HL-60/S4 treated with retinoic acid at 250 ng/mL for 4 days and 3 days (cell line): ENCODE data around the gene LSAMP.

Experiments
- in situ Hi-C: fragments of 300-500 bp; cut with MboI; formaldehyde crosslinking; loops from 2 replicates; pipeline ENCODE4 v1.7.0; 2022; ENCODE audit warnings: low sequenced_read_pairs

Gene LSAMP

DNA sequence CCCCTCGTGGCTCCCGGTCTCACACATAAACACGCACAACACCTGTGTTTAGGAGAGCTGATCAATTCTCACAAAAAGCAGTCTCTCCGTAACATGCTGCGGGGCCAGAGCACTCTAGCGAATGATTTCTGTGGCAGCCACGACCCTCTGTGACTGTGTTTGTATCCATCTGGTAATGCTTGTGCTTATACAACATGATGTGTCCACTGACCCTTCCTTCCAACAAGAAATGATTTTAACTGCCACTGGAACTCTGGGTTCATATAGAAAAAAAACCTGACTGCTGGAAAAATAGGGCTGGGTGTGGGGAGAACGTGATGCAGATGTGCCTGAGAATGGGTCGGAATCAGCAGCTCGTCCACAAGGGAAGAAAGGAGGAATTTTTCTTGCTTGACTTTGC lies 411.8 kb downstream of the LSAMP start:
- in situ Hi-C loops: no loop called here

DNA sequence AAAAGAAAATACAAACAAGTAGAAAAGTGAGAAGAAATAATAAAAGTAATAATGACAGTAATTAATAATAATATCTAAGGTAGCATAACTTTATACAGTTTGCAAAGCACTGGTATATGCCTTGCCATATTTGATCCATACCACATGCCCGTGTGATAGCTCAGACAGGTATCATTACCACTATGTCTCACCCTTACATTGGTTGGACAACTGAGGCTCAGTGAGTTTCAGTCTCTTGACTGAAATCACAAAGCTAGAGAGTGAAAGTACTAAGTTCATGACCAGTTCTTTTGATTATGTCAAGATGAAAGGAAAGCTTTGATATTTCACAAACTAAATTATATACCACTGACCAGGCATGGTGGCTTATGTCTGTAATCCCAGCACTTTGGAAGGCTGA lies 413.1 kb downstream of the LSAMP start:
- in situ Hi-C loops: no loop called here

DNA sequence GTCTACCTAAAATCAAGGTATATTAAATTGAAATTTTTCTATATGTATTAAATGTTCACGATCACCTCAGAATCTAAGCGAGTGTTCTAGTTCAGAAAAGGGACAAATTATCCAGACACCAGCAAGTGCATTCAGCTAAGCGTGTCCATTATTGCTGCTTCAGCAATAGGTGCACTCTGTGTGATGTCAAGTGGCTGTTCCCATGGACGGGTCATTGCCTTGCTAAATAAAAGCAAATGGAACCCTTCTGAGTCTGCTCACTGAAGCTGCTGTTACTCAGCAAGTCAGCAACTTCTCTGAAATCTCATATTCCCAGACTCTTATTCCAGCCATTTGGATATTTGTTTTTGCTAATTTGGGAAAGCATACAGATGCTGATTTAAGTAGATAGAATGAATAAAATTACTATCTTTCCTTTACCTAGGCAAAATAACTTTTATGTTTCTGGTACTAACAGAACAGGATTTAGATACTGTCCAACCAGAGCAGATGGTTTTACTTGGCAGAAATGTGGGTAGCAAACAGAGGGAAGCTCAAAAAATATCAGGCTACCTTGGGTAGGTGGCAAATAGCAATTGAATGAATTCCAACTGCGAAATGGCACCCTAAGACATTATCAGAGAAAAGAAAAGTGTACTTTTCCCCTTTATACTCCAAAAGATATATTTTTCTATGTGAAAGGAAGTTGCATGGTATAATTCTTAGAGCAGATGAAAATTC lies 415.0 kb downstream of the LSAMP start:
- in situ Hi-C loops: no loop called here

DNA sequence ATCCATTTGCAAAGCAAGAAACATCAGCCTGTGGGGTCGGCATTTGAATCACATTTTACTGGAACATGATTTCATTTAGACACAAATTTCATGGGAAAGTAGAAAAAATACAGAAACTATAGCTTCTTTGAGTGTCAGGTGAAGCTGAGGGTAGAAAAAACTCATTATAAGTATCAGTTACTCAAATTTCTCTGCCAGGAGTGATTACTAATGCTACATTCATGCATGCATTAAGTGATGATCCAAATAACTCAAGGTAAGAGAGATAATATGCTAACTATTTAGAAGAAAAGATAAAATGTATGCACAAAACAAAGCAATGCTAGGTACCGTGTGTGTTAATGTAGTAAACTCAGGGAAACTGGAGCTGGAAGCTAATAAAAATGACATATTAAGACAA lies 416.0 kb downstream of the LSAMP start:
- in situ Hi-C loops: no loop called here

DNA sequence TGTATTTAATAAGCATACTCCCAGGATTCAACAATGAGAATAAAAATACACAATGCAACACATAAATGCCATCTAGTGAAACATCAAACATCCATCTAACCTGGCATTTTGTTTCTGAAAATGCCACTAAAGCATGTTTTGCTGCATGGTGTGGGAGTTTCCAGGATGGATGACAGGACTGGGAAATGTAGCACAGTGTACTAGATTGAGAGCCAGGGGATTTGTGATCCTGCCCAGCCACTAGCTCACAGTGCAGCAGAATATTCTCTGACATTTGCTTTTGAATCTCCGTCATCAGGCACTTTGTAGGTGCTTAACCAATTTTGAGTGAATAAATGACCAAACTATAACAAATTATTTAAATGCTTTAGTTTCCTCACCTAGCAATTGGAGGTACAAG lies 417.1 kb downstream of the LSAMP start:
- in situ Hi-C loops: no loop called here

DNA sequence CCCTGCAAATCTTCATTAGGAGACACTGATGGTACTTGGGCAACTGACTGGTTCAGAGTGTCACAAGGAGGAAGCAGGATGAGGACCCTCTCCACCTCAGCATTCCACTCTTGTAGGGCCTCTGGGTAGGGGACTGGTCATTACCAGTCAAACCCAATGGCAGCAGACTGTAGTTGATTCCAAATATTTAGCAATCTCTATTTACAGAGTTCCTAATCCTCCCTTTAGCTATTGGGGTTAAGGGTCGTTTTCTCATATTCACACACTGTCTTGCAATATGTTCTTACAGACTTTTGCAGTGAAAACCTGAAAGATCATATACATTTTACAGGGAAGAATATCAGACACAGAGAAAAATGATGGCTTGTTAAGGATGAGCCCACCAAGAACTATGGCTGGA lies 424.3 kb downstream of the LSAMP start:
- in situ Hi-C loops: no loop called here

DNA sequence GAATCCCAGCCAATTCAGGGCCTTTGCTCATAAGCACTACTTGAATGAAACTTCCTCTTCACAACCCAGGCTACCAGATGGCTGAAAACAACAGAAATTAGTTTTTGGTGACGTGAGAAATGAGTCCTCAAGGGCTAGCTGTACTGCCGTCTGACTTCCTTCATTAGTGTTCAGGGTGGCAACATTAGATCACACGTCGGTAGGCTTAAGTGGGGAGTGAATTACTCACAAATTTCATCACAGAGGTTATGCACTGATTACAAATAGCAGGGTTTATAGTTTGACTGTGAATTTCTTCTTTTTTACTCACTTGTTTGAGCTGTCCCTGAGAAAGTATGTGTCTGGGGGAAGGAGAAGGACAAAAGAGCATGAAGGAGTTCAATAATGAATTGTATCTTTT lies 424.8 kb downstream of the LSAMP start:
- in situ Hi-C loops: no loop called here

DNA sequence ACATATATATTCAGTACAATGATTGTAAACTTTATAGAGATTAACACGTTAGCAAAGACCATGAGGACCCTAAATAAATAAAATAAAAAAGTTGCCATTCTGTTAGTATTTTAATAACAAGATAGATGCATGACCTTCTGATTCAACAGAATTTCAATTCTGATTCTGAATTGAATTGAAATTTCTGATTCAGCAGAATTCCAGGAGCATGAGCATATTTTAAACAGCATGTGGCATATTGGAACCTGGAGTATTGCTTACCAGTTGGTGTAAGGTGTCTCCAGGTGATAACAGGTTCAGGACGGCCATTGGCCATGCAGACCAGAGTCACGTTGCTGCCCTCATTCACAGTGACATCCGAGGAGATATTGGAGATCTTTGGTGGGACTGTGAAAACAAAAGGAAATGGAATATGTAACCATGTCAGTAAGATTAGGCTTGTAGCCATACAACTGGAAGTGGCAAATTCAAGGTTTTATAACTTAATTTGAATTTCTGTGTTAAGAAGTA lies 426.0 kb downstream of the LSAMP start:
- in situ Hi-C loops: no loop called here

DNA sequence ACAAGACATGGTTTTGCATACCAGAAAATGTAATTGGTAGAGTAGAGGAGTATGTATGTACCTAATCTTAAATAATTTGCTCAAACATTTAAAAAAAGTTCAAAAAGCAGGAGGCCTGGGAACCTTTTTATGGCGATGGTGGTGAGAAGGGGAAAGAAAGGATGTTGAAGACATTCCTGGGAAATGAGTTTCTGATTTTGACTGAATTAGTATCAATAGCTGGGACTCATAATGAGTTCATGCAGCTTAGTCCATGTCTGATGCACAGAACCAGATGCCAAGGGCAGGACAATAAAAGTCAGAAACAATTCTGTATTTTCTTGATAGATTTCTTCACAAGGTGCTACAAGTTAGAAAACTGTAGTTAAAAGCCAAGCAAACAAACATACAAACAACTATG lies 426.6 kb downstream of the LSAMP start:
- in situ Hi-C loops: no loop called here

DNA sequence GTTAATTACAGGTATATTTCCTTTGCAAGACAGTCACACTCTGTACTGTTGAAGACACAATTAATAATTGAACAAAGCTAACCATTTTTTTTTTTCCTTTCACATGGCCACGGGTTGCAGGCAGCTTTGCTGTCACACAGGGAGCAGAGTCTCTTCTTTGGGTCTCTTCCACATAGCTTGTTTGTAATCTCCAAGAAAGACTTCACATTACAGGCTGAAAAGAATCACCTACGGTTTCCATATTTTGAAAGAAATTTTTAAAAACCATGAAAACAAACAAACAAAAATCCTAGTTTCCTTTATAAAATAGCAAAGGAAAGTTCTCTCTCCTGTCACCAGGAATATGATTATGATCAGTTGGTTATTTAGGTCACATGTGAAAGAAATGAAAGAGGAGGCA lies 429.4 kb downstream of the LSAMP start:
- in situ Hi-C loops: no loop called here

DNA sequence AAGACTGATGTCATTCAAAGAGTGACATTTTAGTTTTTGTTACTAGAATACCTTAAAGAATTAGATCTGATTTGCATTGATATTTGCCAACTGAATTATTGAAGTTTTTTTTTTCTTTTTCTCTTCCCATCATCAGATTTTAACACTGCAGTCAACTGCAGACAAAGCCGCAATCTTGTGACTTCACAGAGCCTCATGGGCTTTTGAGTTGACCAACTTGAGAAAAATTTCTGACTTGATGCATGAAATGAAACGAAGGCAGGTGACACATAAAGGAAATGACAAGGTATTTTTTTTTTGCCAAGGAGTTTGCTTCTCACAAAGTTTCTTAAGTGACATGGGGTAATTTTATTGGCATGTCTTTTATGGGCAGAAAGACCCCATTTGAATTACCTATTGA lies 438.3 kb downstream of the LSAMP start:
- in situ Hi-C loops: no loop called here

DNA sequence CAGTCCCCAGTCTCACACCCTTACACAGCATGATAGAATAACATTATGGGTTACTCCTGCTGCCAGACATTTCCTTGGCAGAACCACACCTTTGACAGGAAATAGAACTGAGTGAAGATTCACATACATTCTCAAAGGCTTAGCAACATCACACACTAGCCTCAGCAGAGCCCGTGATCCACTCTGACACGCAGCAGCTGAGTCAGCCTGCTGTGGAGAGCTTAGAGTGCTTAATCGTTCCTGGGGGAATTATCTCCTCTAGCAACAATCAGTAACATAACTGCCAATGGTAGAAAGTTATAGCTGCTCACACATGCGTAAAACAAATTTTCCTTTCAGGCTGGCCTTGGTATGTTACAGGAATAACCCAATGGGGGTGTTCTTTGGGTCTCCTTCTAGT lies 439.9 kb downstream of the LSAMP start:
- in situ Hi-C loops: no loop called here

DNA sequence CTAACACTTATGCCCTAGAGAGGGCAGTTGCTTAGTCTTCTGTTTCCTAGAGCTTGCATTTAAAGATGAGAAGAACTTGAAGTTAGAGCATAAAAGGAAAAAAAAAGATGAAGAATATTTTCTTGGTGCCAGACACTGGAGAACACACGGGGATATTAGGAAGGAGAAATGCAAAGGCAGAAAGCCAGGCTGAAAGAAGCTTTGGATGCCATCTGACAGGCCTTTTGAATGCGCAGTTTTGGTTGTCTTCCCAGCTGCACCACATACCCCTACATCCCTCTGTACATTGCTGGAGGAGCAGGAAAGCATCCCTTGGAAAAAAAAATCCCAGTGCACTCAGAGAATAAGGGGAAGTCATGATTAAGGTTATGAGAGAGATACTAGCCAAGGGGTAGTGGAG lies 443.1 kb downstream of the LSAMP start:
- in situ Hi-C loops: no loop called here

DNA sequence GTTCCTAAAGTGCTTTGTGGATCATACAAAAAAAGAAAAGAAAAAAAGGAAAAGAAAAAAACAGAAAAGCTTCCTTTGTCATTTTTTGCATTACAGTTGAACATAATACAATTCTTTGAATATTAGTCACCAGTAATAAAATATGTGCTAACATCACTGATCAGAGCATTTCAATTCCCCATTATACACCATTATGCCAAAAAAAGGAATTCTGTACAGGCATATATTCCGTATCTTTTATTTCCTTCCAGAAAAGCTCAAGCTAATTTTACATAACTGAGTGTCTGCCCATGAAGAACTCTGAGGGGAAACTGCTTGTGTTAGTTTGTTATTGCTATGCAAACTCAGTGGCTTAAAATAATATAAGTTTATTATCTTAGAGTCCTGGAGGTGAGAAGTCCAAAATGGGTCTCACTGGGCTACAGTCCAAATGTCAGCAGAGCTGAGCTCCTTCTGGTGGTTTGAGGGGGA lies 444.1 kb downstream of the LSAMP start:
- in situ Hi-C loops: no loop called here

DNA sequence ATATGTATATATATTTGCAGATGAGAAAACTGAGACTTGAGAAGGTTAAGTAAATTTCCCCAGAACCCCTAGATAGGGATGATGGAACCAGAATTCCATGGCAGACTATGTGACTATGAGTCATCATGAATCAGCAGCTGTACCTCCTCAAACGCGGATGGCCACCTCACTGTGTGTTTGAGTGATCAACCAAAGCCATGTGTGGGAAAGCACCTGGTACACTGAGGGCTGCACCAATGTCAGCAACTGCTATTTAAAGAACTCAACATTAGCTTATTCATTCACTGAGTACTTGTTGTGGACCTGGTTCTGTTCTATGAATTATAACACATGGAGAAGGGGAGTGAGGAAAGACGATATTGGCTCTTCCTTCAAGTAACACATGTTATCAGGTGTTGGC lies 445.0 kb downstream of the LSAMP start:
- in situ Hi-C loops: no loop called here

DNA sequence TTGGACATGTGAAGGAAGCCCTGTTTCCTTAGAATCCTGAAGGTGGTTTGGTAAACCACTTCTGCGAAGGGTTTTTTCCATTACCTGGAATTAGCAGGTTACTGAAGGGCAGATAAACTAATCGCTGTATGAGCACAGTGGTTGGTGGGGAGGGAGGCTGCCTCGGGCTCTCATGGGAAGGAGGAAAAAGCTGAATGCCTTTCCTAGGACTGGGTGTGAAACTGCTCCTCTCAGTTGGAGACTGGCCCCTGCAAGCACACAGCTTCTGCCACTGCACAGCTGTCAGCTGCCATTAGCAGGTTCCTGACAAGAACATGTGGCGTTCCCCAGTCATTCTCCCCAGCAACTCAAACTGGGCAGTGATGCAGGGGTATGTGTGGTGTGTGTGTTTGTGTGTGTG lies 445.7 kb downstream of the LSAMP start:
- in situ Hi-C loops: no loop called here

DNA sequence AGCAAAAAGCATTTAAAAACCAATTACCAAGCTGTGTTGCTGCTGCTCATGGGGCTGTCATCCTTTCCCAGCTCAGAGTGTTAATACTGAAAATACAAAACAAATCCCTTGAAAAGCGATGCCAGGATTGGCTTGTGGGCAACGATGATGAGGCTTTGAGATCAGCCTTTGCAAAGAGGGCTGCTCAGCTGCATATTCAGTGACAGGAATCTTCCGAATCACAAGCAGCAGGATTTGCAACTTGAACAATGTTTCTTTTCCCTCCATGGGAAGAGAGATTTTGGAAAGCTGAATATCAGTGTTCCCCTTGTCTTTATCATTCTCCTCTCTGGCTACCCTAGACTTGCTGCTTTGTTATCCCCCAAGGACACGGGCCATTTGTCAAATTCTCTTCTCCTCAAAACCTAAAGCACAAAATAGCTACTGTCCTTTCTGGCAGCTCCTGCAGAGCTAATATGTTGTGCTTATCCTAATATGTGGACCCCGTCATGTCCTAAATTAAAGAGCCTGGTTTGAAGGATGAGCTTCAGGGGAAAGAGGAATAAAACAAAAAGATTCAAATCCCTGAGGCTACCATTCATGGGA lies 446.2 kb downstream of the LSAMP start:
- in situ Hi-C loops: no loop called here

DNA sequence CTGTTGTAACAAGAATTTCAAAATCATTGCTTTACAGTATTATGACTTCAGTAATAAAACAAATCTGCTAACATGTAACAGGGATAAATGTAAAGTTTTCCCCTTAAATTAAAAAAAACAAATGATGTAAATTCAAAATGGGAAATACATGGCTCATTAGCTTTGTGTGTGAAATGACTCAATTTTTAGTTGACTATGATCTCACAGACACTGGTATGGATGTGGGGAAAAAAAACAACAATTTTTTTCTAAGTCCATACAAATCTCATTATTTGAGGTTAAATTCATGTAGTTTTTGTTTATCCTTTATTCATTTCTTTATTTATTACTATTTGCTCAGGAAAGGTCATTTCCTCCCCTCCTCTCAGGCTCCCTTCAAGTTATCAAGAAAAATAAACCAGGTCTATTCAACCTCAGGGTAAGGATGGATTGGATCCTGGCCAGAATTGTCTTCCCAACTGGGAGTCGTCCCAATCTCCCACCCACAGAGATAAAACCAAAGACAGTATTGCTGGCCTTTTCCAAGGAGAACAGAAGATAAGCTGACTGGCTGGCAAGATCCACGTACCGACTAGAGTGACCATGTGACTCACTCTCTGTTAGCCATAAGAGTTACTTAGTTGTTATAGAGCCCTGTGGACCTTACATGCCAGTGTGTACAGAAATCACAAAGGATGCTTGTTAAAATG lies 448.7 kb downstream of the LSAMP start:
- in situ Hi-C loops: no loop called here

DNA sequence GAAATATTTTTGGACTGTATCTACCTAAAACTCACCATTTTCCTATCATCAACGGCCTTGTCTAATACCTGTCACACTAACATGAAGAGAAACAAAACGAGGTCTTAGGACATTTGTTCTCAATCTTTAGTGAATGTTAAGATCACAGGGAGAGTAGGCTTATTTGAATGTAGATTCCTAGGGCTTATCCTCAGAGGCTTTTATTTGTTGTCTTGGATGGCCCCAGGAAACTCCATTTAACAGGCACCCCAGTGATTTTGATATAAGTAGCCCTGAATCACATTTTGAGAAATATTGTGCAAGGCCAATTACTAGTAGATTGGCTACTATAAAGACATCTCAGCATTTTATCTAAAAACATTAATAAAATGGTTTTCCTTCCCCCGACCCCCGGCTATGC lies 454.6 kb downstream of the LSAMP start:
- in situ Hi-C loops: no loop called here

DNA sequence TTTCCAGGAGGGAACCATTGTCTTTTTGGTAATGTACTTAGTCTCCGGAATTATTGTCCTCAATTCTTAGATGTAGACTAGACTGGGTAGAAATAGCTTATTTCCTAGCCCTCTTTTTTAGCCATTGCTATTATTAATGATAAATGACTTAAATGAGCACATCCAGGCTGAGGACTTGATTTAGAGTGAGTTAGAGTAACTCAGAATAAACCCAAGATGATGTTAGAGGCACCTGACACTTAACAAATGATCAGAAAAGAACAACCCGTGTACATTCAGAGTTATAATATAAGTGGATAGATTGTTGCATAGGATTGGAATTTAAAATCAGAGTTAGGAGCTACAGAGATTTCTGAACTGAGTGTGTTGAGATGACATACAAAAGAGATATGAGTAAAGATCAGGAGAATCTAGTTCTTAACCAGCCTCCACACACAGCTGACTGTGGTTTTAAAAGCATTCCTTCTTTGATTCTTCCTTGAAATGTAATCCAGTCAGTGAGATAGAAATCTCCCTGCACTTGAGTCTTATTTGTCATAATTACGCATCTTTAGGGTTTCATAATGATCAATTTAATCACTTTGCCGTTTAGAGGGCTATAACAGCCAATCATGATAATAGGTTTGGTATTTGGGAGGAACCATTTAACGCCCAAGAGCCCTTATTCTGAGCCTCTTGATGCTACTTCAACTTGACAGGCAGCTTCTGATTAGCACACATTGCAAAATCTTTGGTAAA lies 455.4 kb downstream of the LSAMP start:
- in situ Hi-C loops: no loop called here

DNA sequence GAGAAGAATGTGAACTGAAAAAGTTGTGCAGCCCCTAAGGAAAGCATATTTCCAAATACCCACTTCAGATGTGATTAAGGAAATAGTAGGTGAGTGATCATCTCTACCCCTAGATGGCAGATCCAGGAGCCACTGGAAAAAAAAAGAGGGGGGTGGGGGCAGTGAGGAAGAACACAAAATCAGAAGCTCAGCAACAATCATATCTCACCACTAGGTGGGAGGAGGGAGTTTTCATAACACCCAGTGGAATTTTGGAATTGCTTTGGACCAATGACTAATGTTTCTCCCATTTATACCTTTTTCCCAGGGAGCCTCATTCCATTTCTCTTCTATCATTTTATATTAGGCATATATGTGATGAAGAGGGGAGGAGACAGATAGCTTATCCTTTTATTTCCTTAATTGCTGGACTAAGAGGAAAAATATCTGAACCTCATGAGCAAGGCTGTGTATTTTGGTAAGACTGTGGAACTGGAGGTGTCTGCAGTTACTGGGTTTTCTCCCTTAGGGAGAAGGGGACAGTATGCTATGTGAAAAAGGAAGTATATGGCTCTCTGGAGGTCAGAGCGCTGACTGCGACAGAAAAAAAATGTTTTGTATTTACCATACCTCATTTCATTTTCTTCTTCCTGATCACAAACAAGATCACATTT lies 458.6 kb downstream of the LSAMP start:
- in situ Hi-C loops: no loop called here
